ENCODE results near the gene ITGAX. TPM values are rescaled to one million over a fixed set of nuclear protein-coding genes. Genes with fewer than 3 reads are reported as not detected.

The ITGAX gene
- total RNA-seq, 1 experiment from 2014 or later, result not detected

- H3K4me1 ChIP-seq (ENCODE audit: insufficient read depth, low read length, poor library complexity, severe bottlenecking), result no peaks in the 10 kb centered on the region
- no TSS peak for BruUV-seq (replicated peaks)
- no peaks in the 10 kb centered on the region for H3K36me3 ChIP-seq (ENCODE audit: insufficient read depth, low read length, poor library complexity, severe bottlenecking)
- DNase-seq (ENCODE audit: low spot score), result no peak
- no peak for TF ChIP-seq CTCF (conservative IDR thresholded peaks at IDR 0.05; ENCODE audit: low read depth, low read length)
- no peak for TF ChIP-seq EZH2 (IDR thresholded peaks at IDR 0.05; ENCODE audit: borderline replicate concordance, low read depth, low read length, poor library complexity, severe bottlenecking)
- intact Hi-C loops (cut with micrococcal nuclease; ENCODE audit: unreplicated experiment), result no loop called here
- ChIA-PET CTCF (no interaction called here), POLR2A (ENCODE audit: low non-redundant PET) (no interaction called here)
- H3K27ac ChIP-seq (ENCODE audit: low read depth, low read length, poor library complexity, severe bottlenecking), result no peak overlapping the region
- peaks cover 38% of the 10 kb centered on the region for H3K27me3 ChIP-seq (replicated peaks; ENCODE audit: insufficient read depth, low read depth, low read length, poor library complexity)
- no peak overlapping the region for H3K4me3 ChIP-seq (ENCODE audit: low read depth, low read length, poor library complexity, severe bottlenecking)
- peaks cover 2% of the 10 kb centered on the region for H3K9me3 ChIP-seq (ENCODE audit: low read depth, low read length, poor library complexity, severe bottlenecking)
These were observed 27.2 kb upstream of the ITGAX start for GRCh38 chr16:31327646-31328225.

GRCh38 chr16:31328322-31329052, 26.5 kb upstream of the ITGAX start:
- H3K4me1 ChIP-seq (ENCODE audit: insufficient read depth, low read length, poor library complexity, severe bottlenecking), result no peaks in the 10 kb centered on the region
- DNase-seq (ENCODE audit: low spot score), result no peak
- BruUV-seq (replicated peaks), result no TSS peak
- no peak overlapping the region for H3K4me3 ChIP-seq (ENCODE audit: low read depth, low read length, poor library complexity, severe bottlenecking)
- H3K27ac ChIP-seq (ENCODE audit: low read depth, low read length, poor library complexity, severe bottlenecking), result no peak overlapping the region
- no peaks in the 10 kb centered on the region for H3K36me3 ChIP-seq (ENCODE audit: insufficient read depth, low read length, poor library complexity, severe bottlenecking)
- peaks cover 39% of the 10 kb centered on the region for H3K27me3 ChIP-seq (replicated peaks; ENCODE audit: insufficient read depth, low read depth, low read length, poor library complexity)
- POLR2A ChIA-PET (ENCODE audit: low non-redundant PET), result no interaction called here
- H3K9me3 ChIP-seq (ENCODE audit: low read depth, low read length, poor library complexity, severe bottlenecking), result no peaks in the 10 kb centered on the region
- CTCF ChIA-PET, result no interaction called here
- TF ChIP-seq EZH2 (IDR thresholded peaks at IDR 0.05; ENCODE audit: borderline replicate concordance, low read depth, low read length, poor library complexity, severe bottlenecking), result no peak
- no peak for TF ChIP-seq CTCF (conservative IDR thresholded peaks at IDR 0.05; ENCODE audit: low read depth, low read length)
- intact Hi-C loops (cut with micrococcal nuclease; ENCODE audit: unreplicated experiment), result no loop called here

- Histone ChIP-seq H3K4me1 (ENCODE audit: insufficient read depth, low read length, poor library complexity, severe bottlenecking) (no peaks in the 10 kb centered on the region), H3K36me3 (ENCODE audit: insufficient read depth, low read length, poor library complexity, severe bottlenecking) (no peaks in the 10 kb centered on the region), H3K27me3 (replicated peaks; ENCODE audit: insufficient read depth, low read depth, low read length, poor library complexity) (peaks cover 39% of the 10 kb centered on the region), H3K27ac (ENCODE audit: low read depth, low read length, poor library complexity, severe bottlenecking) (no peak overlapping the region), H3K9me3 (ENCODE audit: low read depth, low read length, poor library complexity, severe bottlenecking) (no peaks in the 10 kb centered on the region), H3K4me3 (ENCODE audit: low read depth, low read length, poor library complexity, severe bottlenecking) (no peak overlapping the region)
- intact Hi-C loops (cut with micrococcal nuclease; ENCODE audit: unreplicated experiment), result loop anchor here (10.0 kb wide), 1 partner anchor 65 kb away; no protein-coding TSS in a partner anchor
- ChIA-PET POLR2A (ENCODE audit: low non-redundant PET) (no interaction called here), CTCF (no interaction called here)
- DNase-seq (ENCODE audit: low spot score), result no peak
- no TSS peak for BruUV-seq (replicated peaks)
- no peak for TF ChIP-seq CTCF (conservative IDR thresholded peaks at IDR 0.05; ENCODE audit: low read depth, low read length)
- no peak for TF ChIP-seq EZH2 (IDR thresholded peaks at IDR 0.05; ENCODE audit: borderline replicate concordance, low read depth, low read length, poor library complexity, severe bottlenecking)
These were observed 25.1 kb upstream of the ITGAX start for GRCh38 chr16:31329671-31330552.

Data from A673 (cell line).